ENCODE measurements around the gene RNPS1.

GRCh38 chr16:2232094-2232990 is 35.6 kb downstream of the RNPS1 start:
- TF ChIP-seq CTCF (IDR thresholded peaks at IDR 0.05; ENCODE audit: borderline replicate concordance, extremely low read depth, low read length, poor library complexity, severe bottlenecking) (no peak), EZH2 (IDR thresholded peaks at IDR 0.05; ENCODE audit: borderline replicate concordance, low read depth, low read length, severe bottlenecking) (no peak)

All from DND-41 (cell line).